ENCODE results near the gene HSP90B1. TPM values are rescaled to one million over a fixed set of nuclear protein-coding genes. Genes with fewer than 3 reads are reported as not detected.

The HSP90B1 gene
- total and polyA plus RNA-seq, 11 donors, result 166 to 1,036 (median 337) TPM

GRCh38 chr12:103897316-103897715 is 32.9 kb upstream of the HSP90B1 start:
- TF ChIP-seq CTCF (IDR thresholded peaks at IDR 0.05) (no peak), POLR2A (IDR thresholded peaks at IDR 0.05) (no peak)
- ATAC-seq, result no peak
- Histone ChIP-seq H3K36me3 (no peaks in the 10 kb centered on the region), H3K27ac (no peak overlapping the region), H3K27me3 (no peaks in the 10 kb centered on the region), H3K4me1 (no peaks in the 10 kb centered on the region), H3K9me3 (no peaks in the 10 kb centered on the region), H3K4me3 (no peak overlapping the region)
- no peak for DNase-seq
- WGBS, 4 donors, result 61 to 78% (median 71%) methylated on average over 3 of the region's 3 CpGs
- intact Hi-C loops (cut with DNase I), result no loop called here

- no peak overlapping the region for H3K27ac ChIP-seq
- no peaks in the 10 kb centered on the region for H3K9me3 ChIP-seq
- no peak for DNase-seq
- no peaks in the 10 kb centered on the region for H3K4me1 ChIP-seq
- H3K36me3 ChIP-seq, result no peaks in the 10 kb centered on the region
- 68 to 75% (median 73%) methylated on average over 7 of the region's 7 CpGs for WGBS, 4 donors
- intact Hi-C loops (cut with DNase I), result no loop called here
- no peak overlapping the region for H3K4me3 ChIP-seq
- TF ChIP-seq POLR2A (IDR thresholded peaks at IDR 0.05) (no peak), CTCF (IDR thresholded peaks at IDR 0.05) (no peak)
- H3K27me3 ChIP-seq, result no peaks in the 10 kb centered on the region
- no peak for ATAC-seq
These were observed 28.6 kb upstream of the HSP90B1 start for GRCh38 chr12:103901518-103902173.

- Histone ChIP-seq H3K27me3 (no peaks in the 10 kb centered on the region), H3K9me3 (no peaks in the 10 kb centered on the region), H3K4me1 (peaks cover 0 to 4% (median 0%) of the 10 kb centered on the region in 12 donors), H3K4me3 (no peak overlapping the region), H3K27ac (no peak overlapping the region), H3K36me3 (no peaks in the 10 kb centered on the region)
- DNase-seq, result no peak
- WGBS, 4 donors, result 85 to 92% (median 87%) methylated on average over 1 of the region's 1 CpG
- intact Hi-C loops (cut with DNase I), result no loop called here
- TF ChIP-seq POLR2A (IDR thresholded peaks at IDR 0.05), result no peak
- no peak for TF ChIP-seq CTCF (IDR thresholded peaks at IDR 0.05)
- no peak for ATAC-seq
These were observed 26.2 kb upstream of the HSP90B1 start for GRCh38 chr12:103903993-103904392.

GRCh38 chr12:103905730-103906349 is 24.4 kb upstream of the HSP90B1 start:
- TF ChIP-seq CTCF (IDR thresholded peaks at IDR 0.05) (no peak), POLR2A (IDR thresholded peaks at IDR 0.05) (no peak)
- DNase-seq (no peak), ATAC-seq (no peak)
- WGBS, 4 donors, result 73 to 80% (median 78%) methylated on average over 4 of the region's 4 CpGs
- Histone ChIP-seq H3K27ac (no peak overlapping the region), H3K36me3 (no peaks in the 10 kb centered on the region), H3K27me3 (no peaks in the 10 kb centered on the region), H3K9me3 (no peaks in the 10 kb centered on the region), H3K4me1 (peaks cover 0 to 4% (median 0%) of the 10 kb centered on the region in 12 donors), H3K4me3 (no peak overlapping the region)
- intact Hi-C loops (cut with DNase I), result no loop called here

Measured in heart left ventricle (tissue), 16 donors.